TTC549 (cell line): ENCODE data around the gene RAD23A.
"Not testable (repeated sequence)": the region's sequence is repeated elsewhere in the genome, so short reads cannot be mapped to it uniquely, and the experiment has no call there.

Source experiments
- FAIRE-seq: peaks from 2 replicates; lab custom pipeline; 2012; peaks lifted over from hg19 to GRCh38; lab: Jason Lieb, UNC

RAD23A gene

GRCh38 chr19:12955575-12955974 lies 9.9 kb downstream of the RAD23A start:
- not testable (repeated sequence) for FAIRE-seq

- no peak for FAIRE-seq
These were observed 10.3 kb downstream of the RAD23A start for GRCh38 chr19:12955996-12956395.

GRCh38 chr19:12956446-12957388 lies 11.1 kb downstream of the RAD23A start, which contains the start of gene GADD45GIP1:
TSS of gene GADD45GIP1 (minus strand) at chr19:12957223. CDS start at chr19:12957212, 11 bp downstream.
- no peak for FAIRE-seq

- FAIRE-seq: not testable (repeated sequence)
These were observed 11.8 kb downstream of the RAD23A start for GRCh38 chr19:12957389-12957952.

- no peak for FAIRE-seq
These were observed 13.8 kb downstream of the RAD23A start for GRCh38 chr19:12959481-12959880.

GRCh38 chr19:12965017-12965811 lies 19.6 kb downstream of the RAD23A start:
- no peak for FAIRE-seq

GRCh38 chr19:12965812-12966135 lies 20.1 kb downstream of the RAD23A start:
- FAIRE-seq: no peak

GRCh38 chr19:12967907-12968306 lies 22.2 kb downstream of the RAD23A start:
- no peak for FAIRE-seq

- no peak for FAIRE-seq
These were observed 23.8 kb downstream of the RAD23A start, which contains the start of gene DAND5 for GRCh38 chr19:12969292-12969988. TSS of gene DAND5 (plus strand) at chr19:12969576. CDS start at chr19:12969661, 85 bp downstream.

GRCh38 chr19:12970070-12970820 lies 24.6 kb downstream of the RAD23A start:
- FAIRE-seq: no peak

GRCh38 chr19:12973236-12973635 lies 27.6 kb downstream of the RAD23A start:
- FAIRE-seq: no peak

GRCh38 chr19:12974301-12975220 lies 28.9 kb downstream of the RAD23A start:
- no peak for FAIRE-seq

GRCh38 chr19:12975221-12975741 lies 29.6 kb downstream of the RAD23A start:
- FAIRE-seq: no peak

- FAIRE-seq: not testable (repeated sequence)
These were observed 30.4 kb downstream of the RAD23A start for GRCh38 chr19:12976109-12976508.

- no peak for FAIRE-seq
These were observed 34.3 kb downstream of the RAD23A start for GRCh38 chr19:12979974-12980373.

GRCh38 chr19:12982648-12983047 lies 37.0 kb downstream of the RAD23A start:
- no peak for FAIRE-seq

GRCh38 chr19:12983091-12983490 lies 37.4 kb downstream of the RAD23A start:
- no peak for FAIRE-seq

GRCh38 chr19:12983542-12984142 lies 38.0 kb downstream of the RAD23A start:
- FAIRE-seq: no peak

- FAIRE-seq: no peak
These were observed 38.5 kb downstream of the RAD23A start for GRCh38 chr19:12984143-12984627.
